A549 (cell line): Measurements from ENCODE around the gene ZNF106.

Experiments
- RCOR1 ChIP-seq: fragments of 150-350 bp; IDR thresholded peaks from 2 replicates; pipeline ENCODE4 v1.6.1; 2014; ENCODE audit warnings: antibody characterized with exemption, low read length, low read depth
- TF ChIP-seq, protein P1 (sequence below): fragments of >200 bp; sonication (Bioruptor Twin); formaldehyde crosslinking; IDR thresholded peaks from 3 replicates; pipeline ENCODE4 v1.5.1; 2016

DNA sequence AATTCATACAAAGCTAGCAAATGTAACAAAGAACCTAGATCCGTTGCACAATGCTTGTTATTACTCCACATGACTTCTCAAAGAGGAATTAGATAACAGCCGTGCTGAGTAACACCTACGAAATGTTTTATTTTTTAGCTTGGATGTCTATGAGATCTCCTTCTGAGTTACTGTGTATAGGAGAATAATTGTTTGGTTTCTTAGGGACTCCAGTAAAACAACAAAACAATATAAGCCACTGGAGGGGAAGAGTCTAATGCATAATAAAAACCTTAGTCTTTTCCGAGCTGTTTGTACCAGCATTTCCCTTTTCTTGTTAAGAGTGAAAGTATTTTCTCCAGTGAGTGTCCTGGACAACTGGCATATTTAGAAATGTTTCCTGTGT is 20.1 kb upstream of the ZNF106 start:
- no peak for TF ChIP-seq RCOR1
- TF ChIP-seq, protein P1, sequence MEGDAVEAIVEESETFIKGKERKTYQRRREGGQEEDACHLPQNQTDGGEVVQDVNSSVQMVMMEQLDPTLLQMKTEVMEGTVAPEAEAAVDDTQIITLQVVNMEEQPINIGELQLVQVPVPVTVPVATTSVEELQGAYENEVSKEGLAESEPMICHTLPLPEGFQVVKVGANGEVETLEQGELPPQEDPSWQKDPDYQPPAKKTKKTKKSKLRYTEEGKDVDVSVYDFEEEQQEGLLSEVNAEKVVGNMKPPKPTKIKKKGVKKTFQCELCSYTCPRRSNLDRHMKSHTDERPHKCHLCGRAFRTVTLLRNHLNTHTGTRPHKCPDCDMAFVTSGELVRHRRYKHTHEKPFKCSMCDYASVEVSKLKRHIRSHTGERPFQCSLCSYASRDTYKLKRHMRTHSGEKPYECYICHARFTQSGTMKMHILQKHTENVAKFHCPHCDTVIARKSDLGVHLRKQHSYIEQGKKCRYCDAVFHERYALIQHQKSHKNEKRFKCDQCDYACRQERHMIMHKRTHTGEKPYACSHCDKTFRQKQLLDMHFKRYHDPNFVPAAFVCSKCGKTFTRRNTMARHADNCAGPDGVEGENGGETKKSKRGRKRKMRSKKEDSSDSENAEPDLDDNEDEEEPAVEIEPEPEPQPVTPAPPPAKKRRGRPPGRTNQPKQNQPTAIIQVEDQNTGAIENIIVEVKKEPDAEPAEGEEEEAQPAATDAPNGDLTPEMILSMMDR = no peak
